Karpas-422 (cell line): ENCODE measurements around the gene SCAND1. TPM values are rescaled to one million over a fixed set of nuclear protein-coding genes. Genes with fewer than 3 reads are reported as not detected.
A peak's percentile ranks its signal among the peaks of the same experiment; 100 is the strongest.

Experiments
- DNase-seq: peaks from one replicate; pipeline ENCODE4 v3.0.0-alpha.2; 2015
- H2AFZ ChIP-seq: fragments of 200-600 bp; sonication (generic); 2 replicates; pipeline ENCODE4 v1.6.1; 2014; ENCODE audit warnings: antibody characterized with exemption, low read length, mixed read lengths
- H3K27ac ChIP-seq: fragments of 200-600 bp; sonication (generic); 2 replicates; pipeline ENCODE4 v1.5.1; 2014; ENCODE audit warnings: mild to moderate bottlenecking, low read length, moderate library complexity
- H3K27me3 ChIP-seq: fragments of 200-600 bp; sonication (generic); 2 replicates; pipeline ENCODE4 v1.6.1; 2014; ENCODE audit warnings: low read length, mixed read lengths
- H3K36me3 ChIP-seq: fragments of 200-600 bp; sonication (generic); 2 replicates; pipeline ENCODE4 v1.6.1; 2014; ENCODE audit warnings: low read length, mixed read lengths; ENCODE audit not compliant: insufficient read depth
- H3K4me1 ChIP-seq: fragments of 200-600 bp; sonication (generic); 2 replicates; pipeline ENCODE4 v1.6.1; 2014; ENCODE audit warnings: mild to moderate bottlenecking, low read length, mixed read lengths
- H3K4me2 ChIP-seq: fragments of 200-600 bp; sonication (generic); 2 replicates; pipeline ENCODE4 v1.6.1; 2014; ENCODE audit warnings: low read length, low read depth, mild to moderate bottlenecking; ENCODE audit not compliant: poor library complexity, severe bottlenecking
- H3K4me3 ChIP-seq: fragments of 200-600 bp; sonication (generic); 2 replicates; pipeline ENCODE4 v1.5.1; 2014; ENCODE audit warnings: mild to moderate bottlenecking, antibody characterized with exemption, low read length, mixed read lengths
- H3K79me2 ChIP-seq: fragments of 200-600 bp; sonication (generic); 2 replicates; pipeline ENCODE4 v1.6.1; 2014; ENCODE audit warnings: mild to moderate bottlenecking, low read length, mixed read lengths
- H3K9ac ChIP-seq: fragments of 200-600 bp; sonication (generic); 2 replicates; pipeline ENCODE4 v1.6.0; 2014; ENCODE audit warnings: low read length
- H3K9me2 ChIP-seq: fragments of 200-600 bp; sonication (generic), shearing (Covaris generic); replicated peaks from 2 replicates; pipeline ENCODE4 v1.6.0; 2014; ENCODE audit warnings: mild to moderate bottlenecking, low read length, moderate library complexity; ENCODE audit not compliant: insufficient read depth
- H3K9me3 ChIP-seq: fragments of 300-700, 200-600 bp; sonication (generic); 2 replicates; pipeline ENCODE4 v1.6.1; 2014; ENCODE audit warnings: low read length, mixed read lengths
- H4K20me1 ChIP-seq: fragments of 200-600 bp; sonication (generic); 2 replicates; pipeline ENCODE4 v1.6.1; 2014; ENCODE audit warnings: mild to moderate bottlenecking, antibody characterized with exemption, low read length, low read depth; ENCODE audit not compliant: insufficient read depth
- total RNA-seq: library from RNA; depleted of rRNA; stranded (reverse); fragments of >200 nt; shearing (Covaris generic); gene quantifications from 2 replicates; pipeline ENCODE4 v1.2.3, GENCODE V29; 2014; ENCODE audit warnings: low replicate concordance

SCAND1 gene
- total RNA-seq, 1 experiment from 2014 or later: 75.9 TPM

DNA sequence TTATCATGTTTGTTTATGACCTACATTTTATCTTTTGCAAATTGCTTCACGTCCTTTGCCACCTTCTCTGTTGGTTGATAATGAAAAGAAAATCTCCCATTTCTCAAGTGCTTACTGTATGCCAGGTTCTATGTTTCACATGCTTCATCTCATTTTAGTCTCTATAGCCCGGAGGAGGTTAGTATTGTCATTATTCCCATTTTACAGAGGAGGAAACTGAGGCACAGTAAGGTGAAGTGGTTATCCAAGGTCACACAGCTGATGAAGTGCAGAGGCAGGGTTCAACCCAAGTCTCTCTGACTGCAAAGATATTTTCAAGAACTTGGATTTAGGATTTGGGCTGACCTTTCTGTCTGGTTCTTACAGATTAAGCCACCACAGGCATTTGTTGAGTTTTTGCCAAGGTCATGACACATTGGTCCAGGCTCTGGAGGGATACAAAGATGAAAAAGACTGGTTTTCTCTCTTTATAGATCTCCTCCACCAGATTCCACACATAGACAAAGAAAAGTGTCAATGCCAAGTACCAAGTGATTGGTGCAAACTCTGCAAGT lies 34.7 kb upstream of the SCAND1 start:
- no peak for DNase-seq
- Histone ChIP-seq H3K9ac (no peak overlapping the region), H3K27ac (no peak overlapping the region), H3K36me3 (no peaks in the 10 kb centered on the region), H3K9me3 (no peaks in the 10 kb centered on the region), H3K4me3 (no peak overlapping the region), H3K27me3 (no peaks in the 10 kb centered on the region), H3K79me2 (no peaks in the 10 kb centered on the region), H4K20me1 (no peaks in the 10 kb centered on the region), H3K4me2 (no peak overlapping the region), H3K4me1 (peaks cover 25% of the 10 kb centered on the region), H2AFZ (no peak overlapping the region), H3K9me2 (no peaks in the 10 kb centered on the region)

DNA sequence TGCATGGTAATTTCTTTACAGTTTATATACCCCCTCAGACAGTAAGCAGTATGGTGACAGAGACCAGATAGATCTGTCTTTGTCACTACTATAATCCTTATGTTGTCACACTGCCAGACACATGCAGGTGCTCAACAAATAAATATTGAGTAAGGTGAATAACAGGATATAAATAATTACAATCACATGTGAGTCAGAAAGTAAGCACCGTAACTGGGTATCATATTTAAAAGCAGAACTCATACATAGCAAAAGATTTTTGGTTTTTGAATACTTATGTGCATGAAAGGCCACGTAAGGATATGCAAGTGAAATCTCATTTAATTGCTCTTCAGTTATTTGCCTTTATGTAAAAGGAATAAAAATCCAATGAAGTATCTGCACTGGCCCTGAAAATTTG lies 31.5 kb upstream of the SCAND1 start:
- H3K27ac ChIP-seq: no peak overlapping the region
- H3K27me3 ChIP-seq: no peaks in the 10 kb centered on the region
- no peaks in the 10 kb centered on the region for H3K9me3 ChIP-seq
- no peaks in the 10 kb centered on the region for H3K9me2 ChIP-seq
- no peak overlapping the region for H3K9ac ChIP-seq
- no peaks in the 10 kb centered on the region for H4K20me1 ChIP-seq
- H3K4me3 ChIP-seq: no peak overlapping the region
- no peaks in the 10 kb centered on the region for H3K79me2 ChIP-seq
- DNase-seq: peak; percentile 47
- no peaks in the 10 kb centered on the region for H3K36me3 ChIP-seq
- H2AFZ ChIP-seq: no peak overlapping the region
- peaks cover 9% of the 10 kb centered on the region for H3K4me1 ChIP-seq
- no peak overlapping the region for H3K4me2 ChIP-seq

DNA sequence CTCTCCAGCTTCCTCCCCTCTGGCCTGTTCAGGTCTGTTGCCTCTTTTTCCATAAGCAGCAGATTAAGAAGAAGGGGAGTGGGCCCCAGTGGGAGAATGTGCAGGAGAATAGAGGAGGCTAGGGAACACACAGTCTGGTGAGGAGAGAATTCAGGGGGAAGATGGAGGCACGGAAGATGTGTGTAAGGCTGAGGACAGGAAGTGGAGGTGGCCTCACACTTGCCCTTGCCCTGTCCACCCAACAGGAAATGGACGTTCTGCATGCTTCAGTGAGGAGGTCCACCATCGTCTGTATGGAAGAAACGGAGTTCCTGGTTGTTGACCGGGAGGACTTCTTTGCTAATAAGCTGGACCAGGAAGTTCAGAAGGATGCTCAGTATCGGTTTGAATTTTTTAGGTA lies 30.1 kb upstream of the SCAND1 start:
- Histone ChIP-seq H2AFZ (no peak overlapping the region), H3K4me3 (no peak overlapping the region), H3K4me1 (peaks cover 17% of the 10 kb centered on the region), H3K27me3 (no peaks in the 10 kb centered on the region), H3K9me3 (no peaks in the 10 kb centered on the region), H3K9me2 (no peaks in the 10 kb centered on the region), H3K4me2 (no peak overlapping the region), H3K36me3 (no peaks in the 10 kb centered on the region), H3K79me2 (no peaks in the 10 kb centered on the region), H3K9ac (no peak overlapping the region), H4K20me1 (no peaks in the 10 kb centered on the region), H3K27ac (no peak overlapping the region)
- DNase-seq: no peak

DNA sequence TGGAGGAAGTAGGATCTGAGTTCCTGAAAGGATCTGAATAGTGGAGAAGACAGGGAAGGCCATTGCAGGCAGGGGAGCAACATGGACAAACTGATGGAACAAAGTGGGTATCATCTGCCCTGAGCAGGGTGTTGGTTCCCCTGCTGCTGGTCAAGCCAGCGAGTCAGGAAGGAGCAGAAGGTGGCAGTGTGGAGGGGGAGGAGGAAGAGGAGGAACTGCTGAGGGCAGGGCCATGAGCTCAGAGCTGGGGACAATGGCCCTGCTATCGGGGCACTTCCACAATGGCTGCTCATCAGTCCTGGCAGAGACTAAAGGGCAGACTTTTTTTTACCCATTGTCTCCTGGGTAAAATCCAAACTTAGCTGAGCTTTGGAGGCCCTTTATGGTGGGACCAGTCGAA lies 27.7 kb upstream of the SCAND1 start:
- Histone ChIP-seq H3K9ac (no peak overlapping the region), H3K9me3 (no peaks in the 10 kb centered on the region), H3K27ac (no peak overlapping the region), H3K4me1 (peaks cover 40% of the 10 kb centered on the region), H3K4me2 (no peak overlapping the region), H3K9me2 (no peaks in the 10 kb centered on the region), H2AFZ (no peak overlapping the region), H3K79me2 (no peaks in the 10 kb centered on the region), H3K4me3 (no peak overlapping the region), H3K36me3 (no peaks in the 10 kb centered on the region), H4K20me1 (no peaks in the 10 kb centered on the region), H3K27me3 (no peaks in the 10 kb centered on the region)
- no peak for DNase-seq

DNA sequence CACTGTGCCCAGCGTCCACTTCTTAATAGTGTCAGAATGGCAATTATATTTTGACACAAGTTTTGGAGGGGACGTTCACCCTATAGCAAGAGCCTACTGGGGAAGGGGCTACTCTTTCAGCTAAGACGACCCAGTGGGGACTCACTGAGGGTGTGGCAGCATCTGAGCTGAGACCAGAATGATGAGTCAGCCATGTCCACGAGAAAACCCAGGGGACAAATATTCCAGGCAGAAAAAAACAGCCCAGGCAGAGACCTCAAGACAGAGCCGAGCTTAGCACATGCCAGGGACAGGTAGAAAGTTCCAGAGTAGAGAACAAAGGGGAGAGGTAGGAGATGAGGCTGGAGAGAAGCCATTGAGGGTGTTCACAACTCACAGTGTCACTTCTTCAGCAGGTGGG lies 25.2 kb upstream of the SCAND1 start:
- Histone ChIP-seq H3K9me2 (no peaks in the 10 kb centered on the region), H2AFZ (no peak overlapping the region), H3K36me3 (no peaks in the 10 kb centered on the region), H3K4me3 (no peak overlapping the region), H3K27ac (no peak overlapping the region), H4K20me1 (no peaks in the 10 kb centered on the region), H3K4me1 (peaks cover 31% of the 10 kb centered on the region), H3K9me3 (no peaks in the 10 kb centered on the region), H3K27me3 (no peaks in the 10 kb centered on the region), H3K79me2 (no peaks in the 10 kb centered on the region), H3K4me2 (no peak overlapping the region), H3K9ac (no peak overlapping the region)
- DNase-seq: no peak

DNA sequence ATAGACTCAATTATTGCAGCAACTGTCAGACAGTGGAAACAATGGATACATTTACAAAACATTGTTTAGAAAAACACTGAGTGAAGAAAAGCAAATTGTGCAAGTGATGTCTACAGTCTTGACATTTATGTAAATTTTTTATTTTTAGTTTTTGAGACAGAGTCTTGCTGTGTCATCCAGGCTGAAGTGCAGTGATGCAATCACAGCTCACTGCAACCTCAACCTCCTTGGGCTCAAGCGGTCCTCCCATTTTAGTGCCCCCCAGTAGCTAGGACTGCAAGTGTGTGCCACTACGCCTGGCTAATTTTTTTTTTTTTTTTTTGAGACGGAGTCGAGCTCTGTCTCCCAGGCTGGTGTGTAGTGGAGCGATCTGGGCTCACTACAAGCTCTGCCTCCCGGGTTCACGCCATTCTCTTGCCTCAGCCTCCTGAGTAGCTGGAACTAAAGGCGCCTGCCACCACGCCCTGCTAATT lies 23.8 kb upstream of the SCAND1 start:
- Histone ChIP-seq H2AFZ (no peak overlapping the region), H3K4me2 (peak overlapping the region; percentile 57), H3K9ac (no peak overlapping the region), H3K4me3 (no peak overlapping the region), H4K20me1 (no peaks in the 10 kb centered on the region), H3K27me3 (no peaks in the 10 kb centered on the region), H3K79me2 (no peaks in the 10 kb centered on the region), H3K36me3 (no peaks in the 10 kb centered on the region), H3K9me2 (no peaks in the 10 kb centered on the region), H3K27ac (peak overlapping the region; percentile 51; the same call in 1 of the 2 replicates), H3K9me3 (no peaks in the 10 kb centered on the region), H3K4me1 (peaks cover 31% of the 10 kb centered on the region)
- peak; percentile 75 for DNase-seq

DNA sequence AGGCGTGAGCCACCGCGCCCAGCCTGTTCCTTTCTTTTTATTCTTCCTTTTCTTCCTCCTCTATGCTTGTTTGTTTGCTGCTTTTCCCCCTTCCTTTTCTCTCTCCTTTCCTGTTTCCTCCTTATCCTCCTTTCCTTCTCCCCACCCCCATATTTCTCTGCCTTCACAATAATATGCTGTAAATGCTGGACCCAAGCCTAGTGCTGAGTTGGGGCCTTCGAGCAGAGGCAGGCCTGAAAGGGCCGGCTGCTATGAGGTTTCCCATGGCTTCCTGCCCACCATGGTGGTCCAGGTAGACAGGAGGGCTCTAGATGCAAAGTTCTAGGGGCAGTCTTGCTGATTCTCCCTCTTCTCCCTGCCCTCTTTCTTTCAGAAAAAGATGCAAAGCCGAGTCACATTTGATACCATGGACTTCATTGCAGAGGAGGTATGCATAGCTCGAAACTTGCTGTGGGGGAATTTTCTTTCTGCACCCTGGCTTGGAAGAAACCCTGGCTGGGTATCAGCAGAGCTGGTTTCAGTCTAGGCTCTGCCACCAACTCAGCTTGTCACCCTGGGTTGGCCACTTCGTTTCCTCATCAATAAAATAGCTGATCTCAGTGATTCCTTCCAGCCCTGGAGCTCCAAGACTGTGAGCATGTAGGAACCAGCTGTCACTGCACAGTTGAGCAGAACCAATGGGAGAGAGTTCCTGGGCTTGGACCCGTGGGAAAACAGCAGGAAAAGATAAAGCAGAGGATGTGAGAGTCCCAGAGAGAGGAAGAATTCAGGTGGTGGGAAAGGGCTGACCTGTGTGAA lies 21.5 kb upstream of the SCAND1 start:
- Histone ChIP-seq H3K9me3 (no peaks in the 10 kb centered on the region), H3K4me3 (no peak overlapping the region), H3K27ac (no peak overlapping the region), H3K9me2 (no peaks in the 10 kb centered on the region), H3K27me3 (no peaks in the 10 kb centered on the region), H3K4me1 (peaks cover 31% of the 10 kb centered on the region), H3K4me2 (no peak overlapping the region), H3K9ac (no peak overlapping the region), H2AFZ (no peak overlapping the region), H4K20me1 (no peaks in the 10 kb centered on the region), H3K79me2 (no peaks in the 10 kb centered on the region), H3K36me3 (no peaks in the 10 kb centered on the region)
- DNase-seq: no peak

DNA sequence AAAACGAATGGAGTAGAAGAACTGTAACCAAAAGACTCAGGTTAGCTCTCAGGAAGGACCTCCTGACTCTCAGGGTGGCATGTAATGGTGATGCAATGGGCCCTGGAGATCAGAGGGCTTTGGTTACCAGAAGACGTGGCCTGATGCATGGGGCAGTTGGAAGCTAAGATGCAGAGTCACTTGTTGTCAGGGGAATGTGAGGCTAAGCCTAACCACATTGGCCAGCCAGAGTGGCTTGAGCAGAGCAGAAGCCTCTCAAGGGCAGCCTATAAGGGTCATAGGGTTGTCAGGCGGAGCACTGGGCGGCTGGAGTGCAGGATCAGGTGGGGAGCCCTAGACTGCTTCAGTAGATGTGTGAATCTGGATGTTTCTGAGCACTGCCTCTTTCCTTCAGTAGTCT lies 20.0 kb upstream of the SCAND1 start:
- Histone ChIP-seq H2AFZ (no peak overlapping the region), H3K27me3 (no peaks in the 10 kb centered on the region), H3K9ac (no peak overlapping the region), H3K27ac (no peak overlapping the region), H3K9me2 (no peaks in the 10 kb centered on the region), H4K20me1 (no peaks in the 10 kb centered on the region), H3K9me3 (no peaks in the 10 kb centered on the region), H3K4me1 (peaks cover 22% of the 10 kb centered on the region), H3K36me3 (no peaks in the 10 kb centered on the region), H3K4me3 (no peak overlapping the region), H3K4me2 (no peak overlapping the region), H3K79me2 (no peaks in the 10 kb centered on the region)
- no peak for DNase-seq
